RCC 7860 (cell line): ENCODE results near the gene OGFR.
A peak's percentile ranks its signal among the peaks of the same experiment; 100 is the strongest.

Source experiments
- DNase-seq: peaks from one replicate; pipeline ENCODE4 v3.0.0-alpha.2; 2015; ENCODE audit warnings: low spot score
- FAIRE-seq: peaks from 2 replicates; lab custom pipeline; 2012; peaks lifted over from hg19 to GRCh38; lab: Jason Lieb, UNC

Gene OGFR

GRCh38 chr20:62782149-62782892 is 22.3 kb upstream of the OGFR start:
- FAIRE-seq (no peak), DNase-seq (no peak)

- no peak for FAIRE-seq
- no peak for DNase-seq
Measured at GRCh38 chr20:62782893-62783278, 21.7 kb upstream of the OGFR start.

DNA sequence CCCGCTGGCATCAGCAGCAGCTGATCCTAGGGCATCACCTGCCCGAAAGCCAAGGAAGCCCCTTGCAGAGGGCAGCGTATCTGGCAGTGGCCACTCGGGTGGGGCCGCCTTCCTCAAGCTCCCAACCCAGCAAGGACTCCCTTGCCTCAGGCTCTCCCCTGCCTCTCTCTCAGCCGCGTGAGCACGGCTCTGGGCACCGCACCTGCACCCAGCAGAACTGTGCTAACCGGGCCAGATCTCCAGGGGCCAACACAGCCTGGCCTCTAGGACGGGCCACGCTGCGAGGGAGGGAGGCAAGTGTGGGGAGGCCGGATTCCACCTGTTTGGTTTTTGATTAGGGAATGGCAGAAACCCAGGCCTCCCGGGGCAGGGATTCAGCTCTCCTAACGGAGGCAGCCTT is 20.1 kb upstream of the OGFR start:
- no peak for DNase-seq
- FAIRE-seq: no peak

DNA sequence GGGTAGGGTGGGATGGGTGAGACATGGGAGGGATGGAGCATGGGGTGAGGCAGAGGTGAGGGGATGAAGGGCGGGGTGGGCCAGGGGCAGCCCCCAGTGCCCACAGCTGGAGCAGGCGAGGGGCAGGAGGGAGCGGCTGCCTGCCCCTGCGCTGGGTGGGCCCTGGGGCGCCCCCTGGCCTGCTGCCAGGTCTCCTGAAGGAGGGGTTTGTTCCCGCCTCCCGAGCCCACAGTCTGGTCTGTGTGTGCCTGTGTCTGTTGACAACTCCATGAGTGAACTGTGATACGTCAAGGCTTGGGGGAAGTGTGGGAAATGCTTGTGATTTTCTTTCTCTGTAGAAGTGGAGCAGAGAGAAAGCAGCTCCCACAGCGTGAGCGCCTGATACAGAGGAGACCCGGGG is 19.2 kb upstream of the OGFR start:
- DNase-seq (no peak), FAIRE-seq (no peak)

DNA sequence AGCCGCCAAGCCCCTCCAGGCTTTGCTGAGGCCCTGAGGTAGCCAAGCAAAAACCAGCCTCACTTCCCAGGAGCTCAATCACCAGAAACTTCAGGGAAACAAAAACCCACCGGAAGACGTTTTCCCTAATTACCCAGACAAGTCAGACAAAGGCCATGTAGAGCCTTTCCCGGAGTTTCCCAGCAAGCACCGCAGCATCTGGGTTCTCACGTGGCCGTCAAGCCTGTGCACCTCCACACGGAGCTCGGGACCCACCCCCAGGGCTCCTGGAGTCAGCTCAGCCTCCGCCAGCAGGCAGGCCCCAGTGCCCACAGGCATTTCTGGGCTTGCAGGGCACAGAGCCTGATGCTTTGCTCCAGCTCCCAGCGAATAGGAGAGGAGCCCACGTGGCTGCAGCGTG is 18.5 kb upstream of the OGFR start:
- FAIRE-seq (no peak), DNase-seq (no peak)

DNA sequence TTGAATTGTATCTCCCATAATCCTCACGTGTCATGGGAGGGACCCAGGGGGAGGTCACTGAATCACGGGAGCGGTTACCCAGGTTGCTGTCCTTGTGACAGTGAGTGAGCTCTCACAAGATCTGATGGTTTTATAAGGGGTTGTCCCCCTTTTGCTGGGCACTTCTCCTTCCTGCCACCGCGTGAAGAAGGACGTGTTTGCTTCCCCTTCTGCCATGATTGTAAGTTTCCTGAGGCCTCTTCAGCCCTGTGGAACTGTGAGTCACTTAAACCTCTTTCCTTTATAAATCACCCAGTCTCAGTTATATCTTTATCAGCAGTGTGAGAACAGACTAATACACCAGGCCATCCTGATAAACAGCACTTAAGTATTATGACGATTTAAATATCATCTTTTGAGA is 17.3 kb upstream of the OGFR start:
- DNase-seq: no peak
- no peak for FAIRE-seq

DNA sequence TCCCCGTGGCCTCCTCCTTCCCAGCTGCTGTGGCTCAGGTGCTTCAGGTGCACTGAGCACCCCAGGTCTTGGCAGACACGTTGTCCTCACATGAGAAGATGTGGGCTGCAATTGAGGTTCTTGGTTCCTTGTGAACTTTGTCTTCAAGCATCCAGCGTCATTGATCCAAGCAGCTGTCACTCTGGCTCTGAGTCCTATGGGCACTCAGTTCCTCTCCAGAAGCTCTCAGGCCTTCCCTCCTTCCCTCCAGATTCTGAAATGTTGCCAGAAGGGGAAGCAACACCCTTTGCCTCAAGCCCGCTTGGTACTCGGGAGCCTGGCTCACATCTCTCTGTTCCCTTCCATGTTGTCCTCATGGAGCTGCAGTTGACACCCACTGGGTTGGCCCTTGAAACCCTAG is 16.8 kb upstream of the OGFR start:
- DNase-seq: no peak
- FAIRE-seq: no peak

GRCh38 chr20:62788607-62789006 is 16.0 kb upstream of the OGFR start:
- FAIRE-seq (no peak), DNase-seq (no peak)

GRCh38 chr20:62790075-62790474 is 14.6 kb upstream of the OGFR start:
- FAIRE-seq (no peak), DNase-seq (no peak)

- DNase-seq (peak; percentile 84), FAIRE-seq (no peak)
Measured at GRCh38 chr20:62791301-62792181, 13.1 kb upstream of the OGFR start.

DNA sequence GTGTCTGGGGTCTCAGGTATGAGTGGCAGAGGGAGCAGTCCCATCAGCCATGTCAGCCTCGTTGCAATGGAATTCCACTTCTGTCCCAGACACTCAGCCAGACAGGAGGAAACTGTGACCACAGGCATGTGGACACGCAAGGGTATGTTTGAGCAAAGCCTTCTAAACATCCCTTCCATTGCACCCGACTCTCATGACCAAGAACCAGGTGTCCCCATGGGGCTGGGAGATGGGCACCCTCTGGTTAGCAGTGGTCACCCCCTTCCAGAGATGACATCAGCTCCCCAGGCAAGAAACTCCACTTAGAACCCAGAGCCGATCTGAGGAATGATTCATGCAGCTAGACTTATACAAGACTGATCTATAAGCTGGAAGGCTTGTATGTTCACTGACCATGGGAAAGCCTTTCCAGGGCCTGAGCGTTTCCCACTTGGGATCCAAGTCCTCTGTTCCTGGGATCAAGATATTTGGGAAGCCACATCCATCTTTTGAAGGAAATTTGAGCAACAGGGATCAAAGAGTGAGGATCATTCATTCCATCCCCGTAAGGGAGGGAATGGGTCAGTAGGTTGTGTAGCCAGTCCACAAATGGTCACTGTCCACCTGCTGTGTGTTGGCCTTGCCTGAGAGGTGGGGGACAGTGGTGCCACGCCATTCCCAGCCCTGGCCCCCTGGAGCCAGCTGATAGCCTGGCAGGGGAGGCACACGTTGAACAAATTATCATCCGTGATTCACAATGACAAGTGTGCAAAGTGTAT is 12.3 kb upstream of the OGFR start:
- FAIRE-seq (peak; percentile 32), DNase-seq (peak; percentile 83)

DNA sequence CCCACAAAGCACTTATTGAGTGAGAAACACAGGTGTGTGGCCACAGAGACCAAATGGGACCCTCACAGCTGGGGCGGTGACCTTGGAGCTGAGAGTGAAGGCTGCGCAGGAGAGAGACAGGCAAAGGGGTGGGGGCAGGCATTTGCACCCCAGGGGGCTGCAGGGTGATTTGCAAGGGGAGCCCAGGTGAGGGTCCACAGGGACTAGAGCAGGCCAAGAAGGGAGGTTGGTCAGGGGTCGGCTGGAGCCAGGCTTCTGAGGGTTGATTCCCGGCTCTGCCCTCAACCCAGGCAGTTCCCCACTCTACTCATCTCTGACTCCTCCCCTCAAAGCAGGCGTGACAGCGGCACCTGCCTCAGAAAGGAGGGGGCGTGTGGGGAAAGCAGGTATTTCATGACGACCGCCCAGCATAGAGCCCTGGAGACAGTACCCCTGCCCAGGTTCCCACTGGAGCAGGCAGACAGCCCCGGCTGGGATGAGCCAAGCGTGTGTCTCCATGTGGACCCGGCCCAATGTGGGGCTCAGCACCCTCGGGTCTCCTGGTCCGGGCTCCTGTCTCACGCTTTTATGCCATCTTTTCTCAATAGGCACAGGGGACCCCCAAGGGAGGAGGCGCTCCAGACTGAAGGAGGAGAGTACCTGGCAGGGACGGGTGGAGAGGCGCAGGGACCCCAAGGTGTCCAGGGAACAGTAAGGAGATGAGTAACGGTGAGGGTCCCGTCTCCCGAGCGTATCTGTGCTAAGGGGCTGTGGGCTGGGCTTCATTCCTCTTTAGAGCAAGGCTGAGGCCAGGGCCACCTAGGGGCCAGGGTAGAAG is 11.5 kb upstream of the OGFR start:
- DNase-seq (no peak), FAIRE-seq (no peak)

DNA sequence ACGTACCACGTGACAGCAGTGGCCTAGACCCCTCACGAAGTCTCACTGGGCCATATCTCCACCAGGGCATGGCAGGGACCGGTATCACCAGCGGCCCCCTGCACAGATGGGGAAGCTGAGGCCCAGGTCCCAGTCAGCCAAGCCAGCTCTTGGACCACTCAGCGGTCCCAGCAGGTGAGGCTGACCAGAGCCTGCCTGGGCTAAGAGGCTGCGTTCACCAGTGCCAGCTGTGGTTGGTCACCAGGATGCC is 11.0 kb upstream of the OGFR start:
- DNase-seq (no peak), FAIRE-seq (no peak)

DNA sequence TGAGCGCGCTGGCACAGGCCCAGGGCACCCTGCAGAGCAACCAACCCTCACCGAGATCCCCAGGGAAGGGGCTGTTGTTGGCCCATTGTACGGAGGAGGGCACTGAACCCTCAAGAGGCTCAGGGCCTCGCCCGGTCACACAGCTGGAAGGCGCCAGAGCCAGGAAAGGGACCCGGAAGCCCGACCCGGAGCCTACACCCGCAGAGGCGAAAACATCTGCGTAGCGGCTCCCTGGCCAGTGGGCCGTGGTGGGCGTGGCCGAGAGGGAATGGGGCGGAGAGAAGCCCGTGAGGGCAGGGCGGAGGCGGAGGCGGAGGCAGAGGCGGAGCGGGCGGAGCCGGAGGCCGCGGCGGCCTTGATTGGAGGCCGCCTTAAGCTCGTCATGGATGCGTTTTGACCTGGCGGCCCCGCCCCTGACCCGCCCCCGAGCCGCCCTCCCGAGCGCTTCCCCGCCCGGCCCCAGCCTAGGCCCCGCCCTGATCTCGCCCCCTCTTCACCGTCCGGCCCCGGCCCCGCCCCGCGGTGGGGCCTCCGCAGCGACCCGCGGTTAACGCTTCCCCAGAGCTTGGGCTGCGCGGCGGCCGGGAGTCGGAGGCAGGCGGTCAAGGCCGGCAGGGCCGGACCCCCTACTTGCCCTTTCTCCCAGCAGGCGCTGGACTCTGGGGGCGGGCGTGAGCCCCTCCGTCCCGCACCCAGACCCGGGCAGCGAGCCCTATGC is 10.5 kb upstream of the OGFR start:
- FAIRE-seq: peak; percentile 37
- peak; percentile 95 for DNase-seq

DNA sequence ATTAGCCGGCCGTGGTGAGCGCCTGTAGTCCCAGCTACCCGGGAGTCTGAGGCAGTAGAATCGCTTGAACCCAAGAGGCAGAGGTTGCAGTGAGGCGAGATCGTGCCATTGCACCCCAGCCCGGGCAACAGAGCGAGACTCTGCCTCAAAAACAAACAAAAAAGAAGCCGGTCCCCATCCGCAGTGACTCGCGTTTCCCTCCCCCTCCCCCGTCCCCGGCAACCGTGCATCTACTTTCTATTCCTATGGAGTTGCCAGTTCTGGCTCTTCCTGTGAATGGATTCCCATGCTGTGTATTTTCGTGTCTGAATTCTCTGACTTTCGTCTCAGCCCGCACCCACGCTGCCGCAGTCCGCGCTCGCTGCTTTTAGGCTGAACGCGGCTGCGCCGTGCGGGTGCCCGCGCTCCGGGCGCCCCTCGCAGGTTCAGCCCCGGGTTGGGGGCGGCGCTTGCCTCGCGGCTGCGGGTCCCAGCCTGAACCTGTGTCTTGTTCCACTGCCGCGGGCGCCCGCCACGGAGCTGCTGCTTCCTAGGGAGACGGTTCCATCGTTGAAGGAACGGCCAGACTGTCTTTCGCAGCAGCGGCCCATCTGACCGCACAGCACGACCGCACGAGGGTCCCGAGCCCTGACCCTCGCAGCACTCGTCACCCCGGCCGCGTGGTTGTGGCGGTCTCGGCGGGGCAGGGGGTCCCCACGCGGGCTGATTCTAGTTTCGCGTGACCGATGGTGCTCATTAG is 9.4 kb upstream of the OGFR start:
- FAIRE-seq: no peak
- DNase-seq: peak; percentile 50

GRCh38 chr20:62796699-62797491 is 7.7 kb upstream of the OGFR start:
- FAIRE-seq (no peak), DNase-seq (no peak)

DNA sequence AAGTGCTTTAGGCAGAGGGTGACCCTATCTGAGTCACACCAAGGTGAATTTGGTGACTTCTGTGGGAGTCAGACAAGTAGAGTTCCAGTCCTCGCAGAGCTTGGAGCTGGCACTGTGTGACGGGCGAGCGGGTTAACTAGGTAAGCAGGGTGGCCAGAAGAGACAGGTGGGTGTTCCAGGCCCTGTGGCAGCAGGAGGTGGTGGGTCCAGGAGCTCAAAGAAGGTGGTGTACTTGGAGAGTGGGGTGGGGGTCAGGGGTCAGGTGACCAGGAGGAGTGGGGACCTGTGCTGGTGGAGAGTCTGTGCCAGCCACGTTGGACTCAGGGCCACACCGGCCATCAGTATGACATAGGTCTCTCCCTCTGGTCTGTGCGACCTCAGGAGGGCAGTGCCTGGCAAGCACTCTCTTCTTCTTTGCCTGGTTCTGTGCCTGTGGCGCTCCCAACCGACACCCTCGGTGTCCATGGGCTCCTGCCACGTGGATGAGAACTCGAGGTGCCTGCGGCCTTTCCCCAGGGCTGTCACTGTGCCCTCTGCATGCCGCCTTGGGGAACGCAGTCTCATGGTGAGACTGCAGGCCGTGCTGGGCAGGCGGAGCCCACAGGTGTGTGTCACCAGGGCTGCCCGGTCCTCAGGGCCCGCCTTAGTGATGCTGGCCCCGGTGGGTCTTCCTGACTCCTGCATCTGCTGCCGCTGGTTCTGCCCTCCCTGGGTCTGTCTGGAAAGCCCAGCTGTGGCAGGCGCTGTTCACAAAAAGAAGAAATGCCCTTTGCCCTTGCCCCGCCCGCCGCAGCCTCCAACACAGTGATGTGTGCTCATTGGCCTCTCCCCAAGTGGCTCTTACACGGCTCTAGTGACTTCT is 6.7 kb upstream of the OGFR start:
- DNase-seq (no peak), FAIRE-seq (no peak)

DNA sequence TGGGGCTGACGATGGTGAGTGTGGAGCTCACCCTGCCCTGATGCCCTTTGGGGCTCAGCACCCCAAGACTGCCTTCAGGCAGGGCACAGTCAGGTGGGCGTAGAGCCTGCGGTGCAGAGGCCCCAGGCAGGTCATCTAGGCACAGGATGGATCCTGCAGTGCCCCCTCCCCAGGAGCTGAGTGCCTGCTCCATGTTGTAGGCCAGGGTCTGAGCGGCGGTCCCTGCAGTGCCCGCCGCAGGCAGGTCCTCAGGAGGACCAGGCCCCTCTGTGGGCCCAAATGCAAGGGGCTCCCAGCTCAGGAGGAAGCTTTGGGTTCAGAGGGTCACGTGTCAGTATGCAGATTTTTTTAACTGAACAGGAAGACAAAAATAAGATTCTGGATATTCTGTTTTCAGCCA is 5.6 kb upstream of the OGFR start:
- FAIRE-seq (no peak), DNase-seq (no peak)
